CD4-positive, alpha-beta T cell treated with Interferon gamma for 1 hour (primary cell): Measurements from ENCODE around the gene SEMA4F.

Source experiments
- DNase-seq: peaks from one replicate; pipeline ENCODE4 v3.0.0-alpha.2; 2020

SEMA4F gene

GRCh38 chr2:74670263-74670662 is 16.2 kb downstream of the SEMA4F start:
- DNase-seq = no peak

GRCh38 chr2:74671479-74671878 is 17.4 kb downstream of the SEMA4F start:
- DNase-seq = no peak

GRCh38 chr2:74673826-74674528 is 19.9 kb downstream of the SEMA4F start:
- DNase-seq = no peak

GRCh38 chr2:74675090-74675489 is 21.0 kb downstream of the SEMA4F start:
- no peak for DNase-seq

GRCh38 chr2:74676331-74676730 is 22.3 kb downstream of the SEMA4F start:
- DNase-seq = no peak

- DNase-seq = no peak
These were observed 25.6 kb downstream of the SEMA4F start for GRCh38 chr2:74679615-74680014.

- no peak for DNase-seq
These were observed 28.5 kb downstream of the SEMA4F start for GRCh38 chr2:74682501-74682900.

- no peak for DNase-seq
These were observed 31.4 kb downstream of the SEMA4F start for GRCh38 chr2:74685408-74685807.

- DNase-seq = no peak
These were observed 34.8 kb downstream of the SEMA4F start for GRCh38 chr2:74688881-74689280.

GRCh38 chr2:74689671-74690070 is 35.6 kb downstream of the SEMA4F start:
- DNase-seq = no peak

GRCh38 chr2:74690571-74690970 is 36.5 kb downstream of the SEMA4F start:
- no peak for DNase-seq

GRCh38 chr2:74691929-74692328 is 37.9 kb downstream of the SEMA4F start:
- DNase-seq = no peak

GRCh38 chr2:74693213-74693612 is 39.2 kb downstream of the SEMA4F start:
- DNase-seq = no peak

- DNase-seq = no peak
These were observed 39.6 kb downstream of the SEMA4F start for GRCh38 chr2:74693668-74694067.

- DNase-seq = no peak
These were observed 40.2 kb downstream of the SEMA4F start for GRCh38 chr2:74694281-74694680.

- DNase-seq = no peak
These were observed 41.6 kb downstream of the SEMA4F start for GRCh38 chr2:74695663-74696062.

GRCh38 chr2:74696829-74697228 is 42.8 kb downstream of the SEMA4F start:
- DNase-seq = no peak

- DNase-seq = no peak
These were observed 46.8 kb downstream of the SEMA4F start for GRCh38 chr2:74700643-74701372.

GRCh38 chr2:74702001-74702715 is 48.1 kb downstream of the SEMA4F start:
- DNase-seq = no peak

GRCh38 chr2:74703373-74703772 is 49.3 kb downstream of the SEMA4F start:
- DNase-seq = no peak

GRCh38 chr2:74704216-74704615 is 50.2 kb downstream of the SEMA4F start:
- no peak for DNase-seq

GRCh38 chr2:74706741-74707140 is 52.7 kb downstream of the SEMA4F start:
- no peak for DNase-seq

- no peak for DNase-seq
These were observed 53.8 kb downstream of the SEMA4F start for GRCh38 chr2:74707837-74708236.

- no peak for DNase-seq
These were observed 54.2 kb downstream of the SEMA4F start for GRCh38 chr2:74708296-74708695.
